Right lobe of liver (tissue), 6 donors: ENCODE measurements around the gene VASN. TPM values are rescaled to one million over a fixed set of nuclear protein-coding genes. Genes with fewer than 3 reads are reported as not detected.

Experiments
- ATAC-seq, 4 donors: fragments of 200-7000 bp; cut with Tn5 transposase; one replicate each; pipeline ENCODE4 v1.9.1; 2020; ENCODE audit warnings: mild to moderate bottlenecking in 4 of 4, moderate library complexity in 4 of 4
- DNase-seq, 3 donors: peaks; one replicate each; pipeline ENCODE4 v3.0.0-alpha.2; 2020
- H3K27ac ChIP-seq, 3 donors: fragments of 200-600 bp; one replicate each; pipeline ENCODE4 v1.8.0; 2022
- H3K27me3 ChIP-seq, 2 donors: fragments of 200-600 bp; one replicate each; pipeline ENCODE4 v1.8.0; 2022
- H3K36me3 ChIP-seq, 4 donors: fragments of 200-600 bp; sonication (generic) in 1 of 4; one replicate each; pipeline versions ENCODE4 v1.5.1 to v1.8.0; 2017 to 2022; ENCODE audit warnings: control low read depth in 1 of 4
- H3K4me1 ChIP-seq, 4 donors: fragments of 200-600 bp; sonication (generic) in 1 of 4; one replicate each; pipeline versions ENCODE4 v1.5.1 to v1.8.0; 2017 to 2022; ENCODE audit warnings: control low read depth in 1 of 4
- H3K4me3 ChIP-seq, 3 donors: fragments of 200-600 bp; one replicate each; pipeline ENCODE4 v1.8.0; 2022
- H3K9me3 ChIP-seq, 4 donors: fragments of 200-600 bp; sonication (generic) in 1 of 4; one replicate each; pipeline versions ENCODE4 v1.5.1 to v1.8.0; 2017 to 2022; ENCODE audit warnings: control low read depth in 1 of 4
- POLR2A ChIP-seq: fragments of 450-650 bp; IDR thresholded peaks from one replicate; pipeline ENCODE4 v1.6.1; 2017; ENCODE audit warnings: antibody characterized with exemption, mild to moderate bottlenecking
- WGBS: methylation state at CpG from one replicate; pipeline ENCODE4 v1.1.6; 2018; ENCODE audit warnings: low coverage, low lambda C conversion rate; ENCODE audit not compliant: insufficient coverage; ENCODE audit errors: missing lambda C conversion rate; 5-methylcytosine and 5-hydroxymethylcytosine counted together
- intact Hi-C, 2 donors: fragments of 100-400 bp; cut with DNase I; formaldehyde crosslinking; loops; one replicate each; pipeline versions ENCODE4 v1.11.2 to v1.14.1; 2022
- small RNA-seq, 2 experiments: library from RNA; depleted of rRNA; stranded (forward); fragments of <200 nt; gene quantifications; one replicate each; pipeline ENCODE3, GENCODE V24; 2016
- total RNA-seq, 6 experiments: library from RNA; depleted of rRNA in 2 of 6; stranded (reverse); fragments of >200 nt in 2 of 6; fragmentation: NEBNext Ultra II Directional in 3 of 6; extraction: Animal tissue kit (Norgen Biotek cat#: 25700) in 3 of 6; gene quantifications; one replicate each; pipeline versions ENCODE4 v1.1.0 to v1.2.4, GENCODE V29; 2016 to 2023
- TF ChIP-seq, protein P1 (sequence below), 4 donors: fragments of 200-600 bp in 3 of 4; fragments of 450-650 bp in 1 of 4; IDR thresholded peaks; one replicate each; pipeline versions ENCODE4 v1.5.1 to v1.8.0; 2016 to 2022; ENCODE audit warnings: antibody characterized with exemption in 4 of 4, mild to moderate bottlenecking in 2 of 4
- donor health status: DM: no; HTN: yes; CAD: no.
- donor health status: DM: no; HTN: no; CAD: no.
- donor health status: DM: no; HTN: no; CAD: no.
- donor health status: DM: no; HTN: yes; CAD: no.
- donor health status: DM: no; HTN: yes; CAD: no.

The VASN gene
- total RNA-seq, 6 experiments from 2014 or later = 13.5 to 22.9 (median 16.8) TPM

DNA sequence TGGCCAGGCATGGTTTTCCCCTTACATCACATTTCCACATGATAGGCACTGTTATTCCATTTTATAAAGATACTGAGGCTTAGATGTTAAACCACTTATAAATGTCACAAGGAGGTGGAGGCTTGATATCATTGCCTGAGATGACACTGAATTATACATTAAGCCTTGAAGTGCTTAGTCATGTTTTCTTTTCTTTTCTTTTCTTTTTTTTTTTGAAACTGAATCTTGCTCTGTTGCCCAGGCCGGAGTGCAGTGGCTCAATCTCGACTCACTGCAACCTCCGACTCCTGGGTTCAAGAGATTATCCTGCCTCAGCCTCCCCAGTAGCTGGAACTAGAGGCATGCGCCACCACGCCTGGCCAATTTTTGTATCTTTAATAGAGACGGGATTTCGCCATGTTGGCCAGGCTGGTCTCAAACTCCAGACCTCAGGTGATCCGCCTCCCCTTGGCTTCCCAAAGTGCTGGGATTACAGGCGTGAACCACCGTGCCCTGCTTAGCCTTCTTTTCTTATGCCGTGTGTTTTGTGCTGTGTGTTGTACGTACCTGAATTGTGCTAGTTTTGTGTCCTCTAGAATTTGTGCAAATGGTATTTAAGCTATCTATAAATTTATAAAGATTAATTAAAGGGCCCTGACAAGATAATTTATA lies 55.2 kb downstream of the VASN start:
- Histone ChIP-seq H3K4me1 (peaks cover 0 to 13% (median 7%) of the 10 kb centered on the region in 4 donors), H3K9me3 (no peaks in the 10 kb centered on the region), H3K27ac (peak overlapping the region in 2 of 3 donors; percentile 95 to 97), H3K4me3 (peak overlapping the region; percentile 79 to 97 (median 94)), H3K36me3 (peaks cover 0 to 3% (median under 1%) of the 10 kb centered on the region in 4 donors), H3K27me3 (no peaks in the 10 kb centered on the region)
- no peak for TF ChIP-seq POLR2A
- TF ChIP-seq, protein P1, sequence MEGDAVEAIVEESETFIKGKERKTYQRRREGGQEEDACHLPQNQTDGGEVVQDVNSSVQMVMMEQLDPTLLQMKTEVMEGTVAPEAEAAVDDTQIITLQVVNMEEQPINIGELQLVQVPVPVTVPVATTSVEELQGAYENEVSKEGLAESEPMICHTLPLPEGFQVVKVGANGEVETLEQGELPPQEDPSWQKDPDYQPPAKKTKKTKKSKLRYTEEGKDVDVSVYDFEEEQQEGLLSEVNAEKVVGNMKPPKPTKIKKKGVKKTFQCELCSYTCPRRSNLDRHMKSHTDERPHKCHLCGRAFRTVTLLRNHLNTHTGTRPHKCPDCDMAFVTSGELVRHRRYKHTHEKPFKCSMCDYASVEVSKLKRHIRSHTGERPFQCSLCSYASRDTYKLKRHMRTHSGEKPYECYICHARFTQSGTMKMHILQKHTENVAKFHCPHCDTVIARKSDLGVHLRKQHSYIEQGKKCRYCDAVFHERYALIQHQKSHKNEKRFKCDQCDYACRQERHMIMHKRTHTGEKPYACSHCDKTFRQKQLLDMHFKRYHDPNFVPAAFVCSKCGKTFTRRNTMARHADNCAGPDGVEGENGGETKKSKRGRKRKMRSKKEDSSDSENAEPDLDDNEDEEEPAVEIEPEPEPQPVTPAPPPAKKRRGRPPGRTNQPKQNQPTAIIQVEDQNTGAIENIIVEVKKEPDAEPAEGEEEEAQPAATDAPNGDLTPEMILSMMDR (IDR thresholded peaks at IDR 0.05) = no peak
- ATAC-seq (no peak), DNase-seq (no peak)
- intact Hi-C loops = no loop called here
- 79% methylated on average over 11 of the region's 12 CpGs for WGBS

DNA sequence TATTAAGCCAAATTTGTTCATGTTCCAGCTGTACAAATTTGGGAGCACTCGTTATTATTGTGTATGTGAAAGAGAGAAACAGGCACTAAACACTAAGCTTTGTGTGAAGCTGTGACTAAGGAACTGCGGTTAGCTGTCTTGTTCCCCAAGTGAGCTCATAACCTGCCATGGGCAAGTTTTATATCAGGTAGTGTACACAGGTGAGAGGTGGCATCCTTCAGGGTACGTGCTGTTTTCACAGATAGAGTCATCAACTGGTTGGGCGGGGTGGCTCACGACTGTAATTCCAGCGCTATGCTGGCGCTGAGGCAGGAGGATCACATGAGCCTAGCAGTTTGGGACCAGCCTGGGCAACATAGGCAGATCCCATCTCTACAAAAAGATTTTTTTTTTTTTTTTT lies 56.9 kb downstream of the VASN start:
- DNase-seq = no peak
- 99% methylated on average over 7 of the region's 7 CpGs for WGBS
- no peaks in the 10 kb centered on the region for H3K27me3 ChIP-seq
- H3K36me3 ChIP-seq = peaks cover 0 to 5% (median under 1%) of the 10 kb centered on the region in 4 donors
- no peaks in the 10 kb centered on the region for H3K9me3 ChIP-seq
- no peak for TF ChIP-seq POLR2A
- TF ChIP-seq, protein P1 (IDR thresholded peaks at IDR 0.05) = no peak
- ATAC-seq = no peak
- no peak overlapping the region for H3K27ac ChIP-seq
- peaks cover 0 to 13% (median 7%) of the 10 kb centered on the region in 4 donors for H3K4me1 ChIP-seq
- intact Hi-C loops = no loop called here
- H3K4me3 ChIP-seq = no peak overlapping the region

DNA sequence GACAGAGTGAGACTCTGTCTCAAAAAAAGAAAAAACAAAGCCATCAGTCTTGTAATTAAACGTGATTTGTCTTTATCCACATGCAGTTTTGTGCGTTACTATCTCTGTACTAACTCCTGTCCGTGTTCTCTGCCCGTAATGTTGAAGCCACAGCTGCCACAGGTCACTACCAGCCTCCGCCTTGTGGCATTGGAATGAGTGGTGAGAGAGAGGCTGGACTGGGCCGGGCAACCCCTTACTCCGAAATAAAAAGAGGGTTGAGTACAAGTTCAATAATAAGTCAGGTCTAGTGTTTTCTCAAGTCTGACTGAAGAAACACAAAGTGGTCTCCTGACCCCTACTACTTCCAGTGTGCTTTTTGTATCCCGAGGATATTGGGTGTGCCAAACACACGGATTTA lies 59.4 kb downstream of the VASN start:
- no peak overlapping the region for H3K27ac ChIP-seq
- H3K36me3 ChIP-seq = peaks cover 0 to 21% (median 7%) of the 10 kb centered on the region in 4 donors
- intact Hi-C loops = no loop called here
- no peak for ATAC-seq
- H3K4me3 ChIP-seq = no peak overlapping the region
- no peaks in the 10 kb centered on the region for H3K27me3 ChIP-seq
- peaks cover 0 to 13% (median 7%) of the 10 kb centered on the region in 4 donors for H3K4me1 ChIP-seq
- 82% methylated on average over 6 of the region's 9 CpGs for WGBS
- no peak for DNase-seq
- no peaks in the 10 kb centered on the region for H3K9me3 ChIP-seq
- TF ChIP-seq POLR2A = no peak
- TF ChIP-seq, protein P1 (IDR thresholded peaks at IDR 0.05) = no peak

Small RNAs within 50 kb of the gene (small RNA-seq; reads per million reads assigned to genes)
- 0 reads per million in 2 experiments for gene AC012676.2

Other genes with a start within 250 kb of the VASN start
- gene SRL, start 129.8 kb upstream of the VASN start, total RNA-seq = under 1 TPM; 0.18 to 0.62 (median 0.28) TPM
- 1 to 10 TPM; 2.6 to 5.8 (median 3.7) TPM for gene TFAP4, start 98.8 kb upstream of the VASN start, total RNA-seq
- 1 to 10 TPM in 5 of 6 experiments, under 1 TPM in 1; 0.79 to 2.6 (median 1.4) TPM for gene GLIS2, start 55.8 kb upstream of the VASN start, total RNA-seq
- 10 to 100 TPM; 27.9 to 45.9 (median 32.8) TPM for gene PAM16, start 20.5 kb upstream of the VASN start, total RNA-seq
- 10 to 100 TPM in 5 of 6 experiments, 1 to 10 TPM in 1; 7.8 to 22.9 (median 13.3) TPM for gene CORO7, start 44.7 kb downstream of the VASN start, total RNA-seq
- gene DNAJA3, start 54.0 kb downstream of the VASN start, total RNA-seq = 100 to 1,000 TPM in 2 of 6 experiments, 10 to 100 TPM in 4; 36.4 to 110 (median 49.0) TPM
- gene NMRAL1, start 102.8 kb downstream of the VASN start, total RNA-seq = 10 to 100 TPM; 19.9 to 44.0 (median 35.5) TPM
- gene HMOX2, start 104.5 kb downstream of the VASN start, total RNA-seq = 10 to 100 TPM; 39.7 to 74.7 (median 55.4) TPM
- gene CDIP1, start 166.9 kb downstream of the VASN start, total RNA-seq = 10 to 100 TPM; 15.7 to 23.2 (median 18.4) TPM
- under 1 TPM in 5 of 6 experiments, not detected in 1; 0.06 to 0.24 (median 0.16) TPM for gene C16orf96, start 184.5 kb downstream of the VASN start, total RNA-seq
- gene UBALD1, start 243.0 kb downstream of the VASN start, total RNA-seq = 10 to 100 TPM in 4 of 6 experiments, 1 to 10 TPM in 2; 6.4 to 29.5 (median 17.2) TPM